H1 (cell line): ENCODE results near the gene EZH2. TPM values are rescaled to one million over a fixed set of nuclear protein-coding genes. Genes with fewer than 3 reads are reported as not detected.

Source experiments
- CTCF ChIA-PET: fragments of 300-600 bp; sonication (Branson Sonifier 250); formaldehyde crosslinking; loops from one replicate; lab custom pipeline; 2021; ENCODE audit not compliant: partially characterized antibody; lab: Charles Lee
- POLR2A ChIA-PET: fragments of 300-600 bp; sonication (Branson Sonifier 250); formaldehyde crosslinking; loops from one replicate; lab custom pipeline; 2021; ENCODE audit warnings: inconsistent platforms; ENCODE audit not compliant: partially characterized antibody; lab: Charles Lee
- DNase-seq, 2 experiments: peaks; one replicate each; pipeline versions ENCODE4 v3.0.0 to v3.0.0-alpha.2; 2010 to 2022; ENCODE audit warnings: low spot score in 2 of 2, low read depth in 1 of 2, mixed read lengths in 1 of 2
- FAIRE-seq: peaks from 2 replicates; lab custom pipeline; 2011; peaks lifted over from hg19 to GRCh38; lab: Jason Lieb, UNC
- H2AFZ ChIP-seq: 2 replicates; pipeline ENCODE4 v1.8.1; 2012; ENCODE audit warnings: low read length, inconsistent platforms
- H2AK5ac ChIP-seq: 2 replicates; pipeline ENCODE4 v1.6.1; 2013; ENCODE audit warnings: low read depth, low read length
- H2BK120ac ChIP-seq: replicated peaks from 2 replicates; pipeline ENCODE3; 2013; ENCODE audit warnings: low read depth, low read length, inconsistent platforms
- H2BK12ac ChIP-seq: 2 replicates; pipeline ENCODE4 v1.6.1; 2013; ENCODE audit warnings: low read depth, low read length
- H2BK15ac ChIP-seq: 2 replicates; pipeline ENCODE4 v1.6.1; 2013; ENCODE audit warnings: low read length
- H2BK20ac ChIP-seq: 2 replicates; pipeline ENCODE4 v1.6.1; 2013; ENCODE audit warnings: low read length
- H2BK5ac ChIP-seq: 2 replicates; pipeline ENCODE4 v1.6.1; 2013; ENCODE audit warnings: low read depth, low read length
- H3K14ac ChIP-seq: 2 replicates; pipeline ENCODE4 v1.6.1; 2013; ENCODE audit warnings: inconsistent platforms; ENCODE audit not compliant: insufficient read length
- H3K18ac ChIP-seq: 2 replicates; pipeline ENCODE4 v1.6.1; 2013; ENCODE audit warnings: low read length; ENCODE audit errors: extremely low read depth
- H3K23ac ChIP-seq: 2 replicates; pipeline ENCODE4 v1.6.1; 2013; ENCODE audit warnings: inconsistent platforms; ENCODE audit not compliant: insufficient read length
- H3K23me2 ChIP-seq: 2 replicates; pipeline ENCODE4 v1.6.1; 2013; ENCODE audit warnings: low read depth, low read length
- H3K27ac ChIP-seq: 2 replicates; pipeline ENCODE4 v1.6.1; 2011; ENCODE audit warnings: low read depth, low read length, inconsistent platforms
- H3K27me3 ChIP-seq, 4 experiments: replicated peaks in 1 of 4; 1 replicate in 1 of 4; 2 replicates in 3 of 4; pipeline versions ENCODE4 v1.6.1 to v1.8.1; 2011 to 2013; ENCODE audit warnings: low read length in 3 of 4, mild to moderate bottlenecking in 3 of 4, inconsistent platforms in 2 of 4, mixed read lengths in 2 of 4, moderate library complexity in 1 of 4; ENCODE audit not compliant: control insufficient read depth in 3 of 4, insufficient read depth in 3 of 4; ENCODE audit errors: extremely low read depth in 1 of 4
- H3K36me3 ChIP-seq, 4 experiments: 2 replicates each; pipeline versions ENCODE4 v1.6.1 to v1.8.1; 2011 to 2013; ENCODE audit warnings: mild to moderate bottlenecking in 4 of 4, low read length in 3 of 4, moderate library complexity in 2 of 4, control low read depth in 1 of 4, inconsistent platforms in 1 of 4; ENCODE audit not compliant: insufficient read depth in 4 of 4, control insufficient read depth in 2 of 4
- H3K4ac ChIP-seq: replicated peaks from 2 replicates; pipeline ENCODE3; 2013; ENCODE audit warnings: low read length, low read depth, mixed read lengths, inconsistent platforms; ENCODE audit not compliant: insufficient read length
- H3K4me1 ChIP-seq, 4 experiments: replicated peaks in 1 of 4; 1 replicate in 1 of 4; 2 replicates in 3 of 4; pipeline versions ENCODE4 v1.6.1 to v1.8.1; 2011 to 2013; ENCODE audit warnings: low read length in 3 of 4, inconsistent platforms in 2 of 4, mixed read lengths in 1 of 4; ENCODE audit not compliant: insufficient read depth in 4 of 4, control insufficient read depth in 3 of 4
- H3K4me2 ChIP-seq, 2 experiments: 2 replicates each; pipeline versions ENCODE4 v1.6.1 to v1.8.1; 2011 to 2013; ENCODE audit warnings: low read depth in 2 of 2, low read length in 2 of 2, control low read depth in 1 of 2, inconsistent platforms in 1 of 2, mild to moderate bottlenecking in 1 of 2; ENCODE audit not compliant: insufficient read depth in 1 of 2
- H3K4me3 ChIP-seq, 4 experiments: fragments of 200-600, 300-600 bp in 1 of 4; sonication (generic), shearing (Covaris generic), sonication (Bioruptor Twin) in 1 of 4; 2 replicates each; pipeline versions ENCODE4 v1.5.1 to v1.8.1; 2011 to 2016; ENCODE audit warnings: low read length in 4 of 4, low read depth in 3 of 4, control low read depth in 2 of 4, inconsistent platforms in 2 of 4, mild to moderate bottlenecking in 2 of 4, mixed read lengths in 1 of 4, moderate library complexity in 1 of 4; ENCODE audit not compliant: insufficient read depth in 2 of 4; ENCODE audit errors: extremely low read depth in 1 of 4
- H3K56ac ChIP-seq: replicated peaks from 2 replicates; pipeline ENCODE3; 2013; ENCODE audit warnings: low read depth, mild to moderate bottlenecking, mixed read lengths, low read length, inconsistent platforms; ENCODE audit not compliant: insufficient read length
- H3K79me1 ChIP-seq: 2 replicates; pipeline ENCODE4 v1.6.1; 2013; ENCODE audit warnings: low read depth, low read length, control low read depth
- H3K79me2 ChIP-seq, 2 experiments: 2 replicates each; pipeline versions ENCODE4 v1.6.1 to v1.8.1; 2012 to 2013; ENCODE audit warnings: low read length in 2 of 2, mild to moderate bottlenecking in 2 of 2, inconsistent platforms in 1 of 2; ENCODE audit not compliant: insufficient read depth in 2 of 2, control insufficient read depth in 1 of 2
- H3K9ac ChIP-seq, 4 experiments: replicated peaks in 1 of 4; 1 replicate in 1 of 4; 2 replicates in 3 of 4; pipeline versions ENCODE4 v1.6.1 to v1.8.1; 2011 to 2013; ENCODE audit warnings: low read depth in 3 of 4, low read length in 3 of 4, control low read depth in 2 of 4, mild to moderate bottlenecking in 2 of 4, moderate library complexity in 2 of 4, inconsistent platforms in 1 of 4; ENCODE audit errors: extremely low read depth in 1 of 4
- H3K9me3 ChIP-seq, 2 experiments: 2 replicates each; pipeline versions ENCODE4 v1.6.1 to v1.8.1; 2012 to 2013; ENCODE audit warnings: mild to moderate bottlenecking in 2 of 2, moderate library complexity in 2 of 2, control low read depth in 1 of 2, inconsistent platforms in 1 of 2, low read depth in 1 of 2, low read length in 1 of 2, mixed read lengths in 1 of 2; ENCODE audit not compliant: insufficient read depth in 2 of 2
- H4K20me1 ChIP-seq, 2 experiments: replicated peaks in 1 of 2; 2 replicates each; pipeline versions ENCODE3 to v1.8.1; 2011 to 2013; ENCODE audit warnings: inconsistent platforms in 2 of 2, low read length in 2 of 2, mild to moderate bottlenecking in 1 of 2; ENCODE audit not compliant: insufficient read depth in 2 of 2, control insufficient read depth in 1 of 2
- H4K5ac ChIP-seq: 2 replicates; pipeline ENCODE4 v1.6.1; 2013; ENCODE audit warnings: low read length, low read depth, mixed read lengths, inconsistent platforms; ENCODE audit not compliant: insufficient read length
- H4K8ac ChIP-seq: 2 replicates; pipeline ENCODE4 v1.8.0; 2013; ENCODE audit warnings: mild to moderate bottlenecking, moderate library complexity, low read length, inconsistent platforms; ENCODE audit not compliant: insufficient read depth; ENCODE audit errors: extremely low read depth
- H4K91ac ChIP-seq: replicated peaks from 2 replicates; pipeline ENCODE3; 2013; ENCODE audit warnings: low read length, mixed read lengths, inconsistent platforms; ENCODE audit not compliant: insufficient read length
- ATF3 ChIP-seq: IDR thresholded peaks from 2 replicates; pipeline ENCODE4 v1.6.1; 2011; ENCODE audit warnings: low read depth, mild to moderate bottlenecking, low read length; ENCODE audit not compliant: insufficient read depth
- SRF ChIP-seq: IDR thresholded peaks from 2 replicates; pipeline ENCODE4 v1.6.1; 2011; ENCODE audit warnings: mild to moderate bottlenecking, low read depth, low read length, moderate library complexity
- WGBS, 2 experiments: shearing (Covaris generic) in 1 of 2; methylation state at CpG; one replicate each; pipeline versions ENCODE4 v1.1.6 to v1.1.7; 2013 to 2015; ENCODE audit warnings: low lambda C conversion rate in 2 of 2, mixed read lengths in 2 of 2, inconsistent platforms in 1 of 2, low coverage in 1 of 2, missing lambda C conversion rate in 1 of 2; ENCODE audit not compliant: insufficient replicate concordance in 2 of 2, insufficient coverage in 1 of 2, insufficient read length in 1 of 2; ENCODE audit errors: extremely low coverage in 1 of 2, missing lambda C conversion rate in 1 of 2; 5-methylcytosine and 5-hydroxymethylcytosine counted together
- polyA plus RNA-seq, 7 experiments: library from polyadenylated mRNA; depleted of rRNA in 3 of 7; stranded (reverse) in 5 of 7; unstranded in 2 of 7; fragments of >200 nt in 5 of 7; fragments of 200-250 nt in 2 of 7; gene quantifications; 1 replicate in 5 of 7; 2 replicates in 1 of 7; 4 replicates in 1 of 7; pipeline versions ENCODE4 v1.2.1 to v1.2.3, GENCODE V29; 2011 to 2013; ENCODE audit warnings: missing spikeins in 2 of 7, mixed read lengths in 2 of 7
- total RNA-seq: library from RNA; stranded (reverse); fragmentation: NEBNext Ultra II Directional; extraction: Animal tissue kit (Norgen Biotek cat#: 25700); gene quantifications from 2 replicates; pipeline ENCODE4 v1.2.1, GENCODE V29; 2021

Gene EZH2
- total and polyA plus RNA-seq, 2 of the 8 experiments (the other 6 are each of a cell fraction or from before 2014, with no cell fraction given), result 28.9 to 49.0 TPM

GRCh38 chr7:148772297-148773089 lies 111.6 kb downstream of the EZH2 start:
- Histone ChIP-seq H3K79me1 (peaks cover 3% of the 10 kb centered on the region; the same call in 1 of the 2 replicates), H2BK15ac (no peak overlapping the region), H4K8ac (no peak overlapping the region), H3K23me2 (no peaks in the 10 kb centered on the region), H3K27me3 (no peaks in the 10 kb centered on the region), H2BK120ac (no peak overlapping the region), H3K4me2 (no peak overlapping the region), H4K91ac (no peak overlapping the region), H3K79me2 (peaks cover 0 to 2% of the 10 kb centered on the region in 2 experiments; a peak in 1 of 4 replicates), H3K27ac (no peak overlapping the region)
- POLR2A ChIA-PET, result interaction anchor here (0.6 kb wide), 1 partner anchor 23 kb away, joined by 3 read pairs; no protein-coding TSS in a partner anchor
- no peak for FAIRE-seq
- TF ChIP-seq ATF3 (no peak), SRF (no peak)
- TF ChIP-seq, all 59 proteins: peak for 0
- Histone ChIP-seq H3K18ac (no peak overlapping the region), H3K14ac (no peak overlapping the region), H2AK5ac (no peak overlapping the region), H3K56ac (no peak overlapping the region), H4K20me1 (no peaks in the 10 kb centered on the region), H3K36me3 (peaks cover 2 to 44% (median 14%) of the 10 kb centered on the region in 4 experiments; a peak in 6 of 8 replicates), H3K9me3 (no peaks in the 10 kb centered on the region), H2BK12ac (no peak overlapping the region), H2AFZ (no peak overlapping the region), H3K4me3 (no peak overlapping the region), H2BK5ac (no peak overlapping the region), H4K5ac (no peak overlapping the region), H3K4me1 (peaks cover 0 to 6% (median 4%) of the 10 kb centered on the region in 4 experiments; a peak in 4 of 7 replicates), H3K4ac (no peak overlapping the region), H2BK20ac (no peak overlapping the region), H3K23ac (no peak overlapping the region), H3K9ac (no peak overlapping the region)
- no peak for DNase-seq
- CTCF ChIA-PET, result interaction anchor here (1.1 to 3.5 kb wide), 3 partner anchors 25 to 194 kb away, joined by 4 to 10 read pairs (median 5); no protein-coding TSS in a partner anchor
- WGBS, 2 experiments, result 85% methylated on average over 8 of the region's 8 CpGs; no CpG with 5 or more reads in 1 of the 2 experiments
